SK-N-SH (cell line): ENCODE measurements around the gene ZNF474. TPM values are rescaled to one million over a fixed set of nuclear protein-coding genes. Genes with fewer than 3 reads are reported as not detected.

Experiments
- CTCF ChIA-PET: fragments of 300-600, 350-600 bp; formaldehyde crosslinking; extraction: SDS; loops from one replicate; lab custom pipeline; 2021; lab: Yijun Ruan, JAX
- POLR2A ChIA-PET: fragments of 350-600 bp; sonication (Branson Sonifier 250); formaldehyde crosslinking; extraction: SDS; loops from one replicate; lab custom pipeline; 2020; ENCODE audit warnings: antibody characterized with exemption, inconsistent platforms; lab: Yijun Ruan, JAX
- DNase-seq: peaks from one replicate; pipeline ENCODE4 v3.0.0; 2012
- H2AFZ ChIP-seq: fragments of 200-600 bp; sonication (generic); 2 replicates; pipeline ENCODE4 v1.8.1; 2016; ENCODE audit warnings: antibody characterized with exemption, mild to moderate bottlenecking, low read depth
- H3F3A ChIP-seq: fragments of 200-600 bp; sonication (generic); replicated peaks from 2 replicates; pipeline ENCODE3; 2016; ENCODE audit warnings: antibody characterized with exemption, mild to moderate bottlenecking; ENCODE audit not compliant: insufficient read depth
- H3K27ac ChIP-seq, 2 experiments: fragments of 200-500 bp in 1 of 2; fragments of 200-600 bp in 1 of 2; sonication (Bioruptor generic) in 1 of 2; sonication (generic), shearing (Covaris generic) in 1 of 2; 2 replicates each; pipeline versions ENCODE4 v1.5.1 to v1.6.1; 2014 to 2016; ENCODE audit warnings: low read depth in 2 of 2, inconsistent platforms in 1 of 2, low read length in 1 of 2, mild to moderate bottlenecking in 1 of 2, mixed read lengths in 1 of 2
- H3K27me3 ChIP-seq: fragments of 200-600 bp; sonication (generic), shearing (Covaris generic); 2 replicates; pipeline ENCODE4 v1.6.1; 2016; ENCODE audit warnings: mixed run types; ENCODE audit not compliant: insufficient read depth
- H3K36me3 ChIP-seq, 2 experiments: fragments of 200-500 bp in 1 of 2; fragments of 200-600 bp in 1 of 2; sonication (Bioruptor generic) in 1 of 2; sonication (generic) in 1 of 2; replicated peaks in 1 of 2; 2 replicates each; pipeline versions ENCODE3 to v1.5.1; 2014 to 2016; ENCODE audit warnings: low read length in 1 of 2, mild to moderate bottlenecking in 1 of 2; ENCODE audit not compliant: insufficient read depth in 2 of 2, control insufficient read depth in 1 of 2
- H3K4me1 ChIP-seq, 2 experiments: fragments of 200-500 bp in 1 of 2; fragments of 200-600 bp in 1 of 2; sonication (Bioruptor generic) in 1 of 2; sonication (generic), shearing (Covaris generic) in 1 of 2; 2 replicates each; pipeline versions ENCODE4 v1.5.1 to v1.6.1; 2014 to 2016; ENCODE audit warnings: low read depth in 1 of 2, low read length in 1 of 2, mixed run types in 1 of 2; ENCODE audit not compliant: insufficient read depth in 2 of 2, control insufficient read depth in 1 of 2
- H3K4me2 ChIP-seq: fragments of 200-600 bp; sonication (generic), shearing (Covaris generic); 2 replicates; pipeline ENCODE4 v1.6.1; 2017; ENCODE audit warnings: mixed run types
- H3K4me3 ChIP-seq, 2 experiments: fragments of 200-500 bp in 1 of 2; fragments of 200-600 bp in 1 of 2; sonication (Bioruptor generic) in 1 of 2; sonication (generic), shearing (Covaris generic) in 1 of 2; 2 replicates each; pipeline versions ENCODE4 v1.5.1 to v1.8.1; 2014 to 2016; ENCODE audit warnings: low read depth in 2 of 2, inconsistent platforms in 1 of 2, low read length in 1 of 2, mild to moderate bottlenecking in 1 of 2, mixed read lengths in 1 of 2, moderate library complexity in 1 of 2
- H3K79me2 ChIP-seq: fragments of 200-600 bp; sonication (generic); 2 replicates; pipeline ENCODE4 v1.8.1; 2017; ENCODE audit warnings: mild to moderate bottlenecking; ENCODE audit not compliant: insufficient read depth
- H3K9ac ChIP-seq: fragments of 200-600 bp; sonication (generic); 2 replicates; pipeline ENCODE4 v1.6.1; 2017; ENCODE audit warnings: mixed run types
- H3K9me2 ChIP-seq: fragments of 200-600 bp; sonication (generic); 2 replicates; pipeline ENCODE4 v1.6.1; 2017; ENCODE audit warnings: mixed run types
- H3K9me3 ChIP-seq: fragments of 200-600 bp; sonication (generic); 2 replicates; pipeline ENCODE4 v1.6.1; 2017; ENCODE audit warnings: mixed run types, mild to moderate bottlenecking, moderate library complexity
- H4K20me1 ChIP-seq: fragments of 200-600 bp; sonication (generic); 2 replicates; pipeline ENCODE4 v1.6.1; 2017; ENCODE audit warnings: mild to moderate bottlenecking, mixed run types; ENCODE audit not compliant: insufficient read depth
- CHD2 ChIP-seq: fragments of 150-350 bp; IDR thresholded peaks from 2 replicates; pipeline ENCODE4 v1.6.1; 2018; ENCODE audit warnings: low read length; ENCODE audit not compliant: partially characterized antibody
- CTCF ChIP-seq: fragments of 200-600 bp; sonication (generic); IDR thresholded peaks from 2 replicates; pipeline ENCODE4 v1.6.1; 2017; ENCODE audit warnings: antibody characterized with exemption, mild to moderate bottlenecking, moderate library complexity
- ELF1 ChIP-seq: IDR thresholded peaks from 2 replicates; pipeline ENCODE4 v1.4.0; 2012
- IRF3 ChIP-seq: fragments of 150-350 bp; IDR thresholded peaks from 2 replicates; pipeline ENCODE4 v1.6.1; 2016; ENCODE audit warnings: mild to moderate bottlenecking, low read depth, low read length
- JUND ChIP-seq: IDR thresholded peaks from 2 replicates; pipeline ENCODE4 v1.4.0; 2012
- MAX ChIP-seq: IDR thresholded peaks from 2 replicates; pipeline ENCODE4 v1.4.0; 2012; ENCODE audit warnings: low read depth
- MEF2A ChIP-seq: IDR thresholded peaks from 2 replicates; pipeline ENCODE4 v1.4.0; 2012; ENCODE audit warnings: low read depth, borderline replicate concordance
- RCOR1 ChIP-seq: fragments of 150-350 bp; IDR thresholded peaks from 2 replicates; pipeline ENCODE4 v1.6.1; 2017; ENCODE audit warnings: antibody characterized with exemption, low read length
- RFX5 ChIP-seq: IDR thresholded peaks from 2 replicates; pipeline ENCODE4 v1.6.1; 2012; ENCODE audit warnings: mild to moderate bottlenecking, improper control_type of control experiment, low read length
- TAF1 ChIP-seq: IDR thresholded peaks from 2 replicates; pipeline ENCODE4 v1.6.1; 2012; ENCODE audit warnings: low read depth, mild to moderate bottlenecking, low read length, moderate library complexity, borderline replicate concordance
- TEAD4 ChIP-seq: IDR thresholded peaks from 2 replicates; pipeline ENCODE4 v1.4.0; 2012; ENCODE audit warnings: mild to moderate bottlenecking, borderline replicate concordance; ENCODE audit not compliant: insufficient read depth
- USF2 ChIP-seq: fragments of 150-350 bp; IDR thresholded peaks from 2 replicates; pipeline ENCODE4 v1.6.1; 2017; ENCODE audit warnings: antibody characterized with exemption, low read length, low read depth, borderline replicate concordance
- WGBS: methylation state at CpG from one replicate; pipeline ENCODE4 v1.1.6; 2017; ENCODE audit warnings: low lambda C conversion rate; 5-methylcytosine and 5-hydroxymethylcytosine counted together
- polyA plus RNA-seq, 3 experiments: library from polyadenylated mRNA; depleted of rRNA; stranded (reverse); fragments of >200 nt; gene quantifications; 2 replicates each; pipeline ENCODE4 v1.2.3, GENCODE V29; 2012

The ZNF474 gene
- polyA plus RNA-seq, 1 of the 3 experiments (the other 2 are of a cell fraction) = 0.08 TPM

- POLR2A ChIA-PET = no interaction called here
- CTCF ChIA-PET = no interaction called here
- no peaks in the 10 kb centered on the region for H3K9me3 ChIP-seq
Observed at GRCh38 chr5:122165559-122166078, 36.3 kb downstream of the ZNF474 start.

More at GRCh38 chr5:122165559-122166078, 36.3 kb downstream of the ZNF474 start:
- H3K9me2 ChIP-seq = no peaks in the 10 kb centered on the region
- no peaks in the 10 kb centered on the region for H3K27me3 ChIP-seq
- no peaks in the 10 kb centered on the region for H4K20me1 ChIP-seq
- H3K4me2 ChIP-seq = no peak overlapping the region
- H3K36me3 ChIP-seq = no peaks in the 10 kb centered on the region
- no peak overlapping the region for H3K4me3 ChIP-seq
- no peak overlapping the region for H3K9ac ChIP-seq
- no peak for TF ChIP-seq ELF1
- no peak for TF ChIP-seq JUND
- no peak for TF ChIP-seq IRF3
- TF ChIP-seq CTCF = no peak
- no peak for TF ChIP-seq TAF1
- TF ChIP-seq RCOR1 = no peak
- TF ChIP-seq MAX = no peak
- no peak for TF ChIP-seq MEF2A
- TF ChIP-seq CHD2 = no peak
- no peak for TF ChIP-seq TEAD4
- TF ChIP-seq USF2 = no peak
- TF ChIP-seq RFX5 = no peak
- TF ChIP-seq, all 33 proteins: peak for 0
- WGBS = 73% methylated on average over 3 of the region's 3 CpGs
- DNase-seq = no peak
- H3K27ac ChIP-seq = peak overlapping the region in 1 of 2 experiments; percentile 96; a peak in 3 of 4 replicates
- H3K79me2 ChIP-seq = no peaks in the 10 kb centered on the region
- peaks cover 25% of the 10 kb centered on the region for H3F3A ChIP-seq
- peaks cover 10 to 38% of the 10 kb centered on the region in 2 experiments for H3K4me1 ChIP-seq
- H2AFZ ChIP-seq = peak overlapping the region; percentile 45; the same call in 1 of the 2 replicates
